Activated T-cell treated with anti-CD3 and anti-CD28 coated beads, Interleukin-2, amount 50 U/mL, for 1 hour (primary cell): ENCODE data around the gene ASF1B.

Experiments
- DNase-seq: peaks from one replicate; pipeline ENCODE4 v3.0.0-alpha.2; 2020

ASF1B gene

GRCh38 chr19:14106840-14107239, 29.5 kb downstream of the ASF1B start:
- DNase-seq, result no peak

- no peak for DNase-seq
Observed at GRCh38 chr19:14105680-14106079, 30.7 kb downstream of the ASF1B start.

- DNase-seq, result no peak
Observed at GRCh38 chr19:14103310-14103709, 33.1 kb downstream of the ASF1B start.

DNA sequence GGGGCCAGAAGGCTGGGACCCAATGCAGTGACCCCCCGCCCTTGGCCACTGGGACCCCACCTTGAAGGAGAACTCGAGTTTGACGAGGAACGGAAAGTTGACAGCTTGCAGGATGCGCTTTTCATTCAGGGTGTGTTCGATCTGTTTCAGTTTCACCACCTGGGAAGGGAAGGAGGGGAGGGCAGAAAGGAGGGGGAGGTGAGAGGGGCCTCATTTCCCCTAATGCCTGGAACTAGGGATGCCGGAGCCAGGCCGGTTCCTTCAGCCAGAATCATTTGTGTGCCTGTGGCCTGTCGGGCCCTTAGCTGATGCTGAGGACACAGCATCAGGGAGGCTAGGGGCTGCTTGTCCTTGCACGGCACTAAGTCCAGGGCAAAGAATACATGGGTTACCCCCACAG, 33.6 kb downstream of the ASF1B start:
- no peak for DNase-seq

- no peak for DNase-seq
Observed at GRCh38 chr19:14102102-14102696, 34.2 kb downstream of the ASF1B start.

- no peak for DNase-seq
Observed at GRCh38 chr19:14101003-14101545, 35.3 kb downstream of the ASF1B start.

GRCh38 chr19:14097532-14098151, 38.7 kb downstream of the ASF1B start:
- DNase-seq, result no peak

DNA sequence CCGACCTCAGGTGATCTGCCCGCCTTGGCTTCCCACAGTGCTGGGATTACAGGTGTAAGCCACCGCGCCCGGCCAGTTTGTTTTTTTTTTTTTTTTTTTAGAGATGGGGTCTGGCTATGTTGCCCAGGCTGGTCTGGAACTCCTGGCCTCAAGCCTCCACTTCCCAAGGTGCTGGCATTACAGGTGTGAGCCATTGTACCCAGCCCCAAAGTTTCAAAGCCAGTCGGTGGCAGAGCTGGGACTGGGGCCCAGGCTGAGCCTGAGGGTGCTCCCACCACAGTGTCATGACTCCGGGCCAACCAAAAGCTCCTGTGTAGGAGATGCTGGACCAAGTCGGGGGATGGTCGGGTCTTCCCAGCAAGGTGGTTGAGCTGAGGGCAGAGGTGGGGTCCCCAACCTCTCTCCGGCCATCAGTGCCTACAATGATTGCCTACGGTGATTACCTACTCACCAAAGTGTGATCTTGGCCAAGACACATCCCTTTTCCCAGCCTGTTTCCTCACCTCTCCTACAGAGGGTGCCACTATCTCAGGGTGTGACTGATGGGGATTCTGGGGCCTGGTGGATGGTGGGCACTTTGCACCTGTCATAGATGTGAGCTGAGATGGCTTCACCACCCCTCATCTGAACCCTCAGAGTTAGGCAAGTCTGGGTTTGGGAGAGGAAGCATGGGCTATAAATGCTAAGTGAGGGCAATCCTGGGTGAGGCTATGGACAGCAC, 40.0 kb downstream of the ASF1B start:
- DNase-seq, result no peak

- no peak for DNase-seq
Observed at GRCh38 chr19:14094854-14095253, 41.5 kb downstream of the ASF1B start.

DNA sequence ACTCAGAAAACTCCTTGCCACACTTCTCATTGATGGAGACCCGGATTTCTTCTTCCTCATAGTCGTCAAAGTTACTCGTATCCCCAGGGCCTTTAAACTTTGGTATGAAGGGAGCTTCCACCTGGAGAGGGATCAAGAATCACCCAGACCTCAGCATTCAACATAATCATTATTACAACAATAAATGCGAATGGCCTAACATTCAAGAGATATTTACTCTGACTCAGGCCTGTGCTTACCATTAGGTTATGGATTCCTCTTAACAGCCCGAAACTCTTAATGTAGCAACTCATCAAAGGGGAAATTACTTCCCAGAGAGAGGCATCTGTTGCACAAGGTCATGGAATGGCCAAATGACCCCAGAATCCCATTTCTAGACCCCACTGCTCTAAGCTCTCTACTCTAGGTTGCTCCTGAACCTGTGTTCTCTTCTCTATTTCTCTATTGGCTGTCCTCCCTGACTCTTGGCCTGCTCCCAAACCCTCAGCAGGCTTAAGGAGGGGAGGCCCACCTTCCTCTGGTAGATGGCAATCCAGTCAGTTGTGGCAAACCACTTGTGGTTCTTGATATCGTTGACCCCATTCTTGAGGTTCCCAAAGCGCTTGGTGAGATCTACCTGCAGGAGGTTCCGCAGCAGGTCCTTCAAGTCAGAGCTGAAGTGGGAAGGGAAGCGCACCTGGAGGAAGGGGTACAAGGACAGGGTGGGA, 43.1 kb downstream of the ASF1B start:
- no peak for DNase-seq

- DNase-seq, result no peak
Observed at GRCh38 chr19:14091813-14092462, 44.5 kb downstream of the ASF1B start.

GRCh38 chr19:14091081-14091812, 45.1 kb downstream of the ASF1B start:
- DNase-seq, result peak; percentile 78

- peak; percentile 82 for DNase-seq
Observed at GRCh38 chr19:14090509-14091080, 45.8 kb downstream of the ASF1B start, which contains the start of gene SAMD1. Gene SAMD1 (minus strand): TSS chr19:14090751.

- peak; percentile 71 for DNase-seq
Observed at GRCh38 chr19:14089662-14090508, 46.5 kb downstream of the ASF1B start.

- no peak for DNase-seq
Observed at GRCh38 chr19:14089412-14089661, 47.1 kb downstream of the ASF1B start.

GRCh38 chr19:14088634-14089411, 47.6 kb downstream of the ASF1B start:
- no peak for DNase-seq

GRCh38 chr19:14086098-14086497, 50.3 kb downstream of the ASF1B start:
- DNase-seq, result no peak

GRCh38 chr19:14085309-14085995, 50.9 kb downstream of the ASF1B start, which contains the start of gene C19orf67:
Gene C19orf67 (minus strand): TSS chr19:14085783. CDS start chr19:14085627, 156 bp downstream.
- no peak for DNase-seq

DNA sequence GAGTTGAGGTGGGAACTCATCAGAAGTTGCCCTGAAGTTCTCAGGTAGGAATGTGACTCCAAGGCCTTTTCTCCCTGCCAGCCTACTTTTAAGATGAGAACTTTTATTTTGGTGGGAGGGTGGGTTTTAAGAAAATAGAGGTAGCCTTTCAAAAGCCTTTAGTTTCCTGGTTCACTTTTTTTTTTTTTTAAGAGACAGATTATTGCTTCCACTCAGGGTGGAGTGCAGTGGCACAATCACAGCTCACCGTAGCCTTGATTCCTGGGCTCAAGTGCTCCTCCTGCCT, 53.8 kb downstream of the ASF1B start:
- no peak for DNase-seq
